H1 (cell line): ENCODE data around the gene LYAR. TPM values are rescaled to one million over a fixed set of nuclear protein-coding genes. Genes with fewer than 3 reads are reported as not detected.

Experiments used
- CTCF ChIA-PET: fragments of 300-600 bp; sonication (Branson Sonifier 250); formaldehyde crosslinking; loops from one replicate; lab custom pipeline; 2021; ENCODE audit not compliant: partially characterized antibody; lab: Charles Lee
- POLR2A ChIA-PET: fragments of 300-600 bp; sonication (Branson Sonifier 250); formaldehyde crosslinking; loops from one replicate; lab custom pipeline; 2021; ENCODE audit warnings: inconsistent platforms; ENCODE audit not compliant: partially characterized antibody; lab: Charles Lee
- DNase-seq, 2 experiments: peaks; one replicate each; pipeline versions ENCODE4 v3.0.0 to v3.0.0-alpha.2; 2010 to 2022; ENCODE audit warnings: low spot score in 2 of 2, low read depth in 1 of 2, mixed read lengths in 1 of 2
- FAIRE-seq: peaks from 2 replicates; lab custom pipeline; 2011; peaks lifted over from hg19 to GRCh38; lab: Jason Lieb, UNC
- H2AFZ ChIP-seq: 2 replicates; pipeline ENCODE4 v1.8.1; 2012; ENCODE audit warnings: low read length, inconsistent platforms
- H2AK5ac ChIP-seq: 2 replicates; pipeline ENCODE4 v1.6.1; 2013; ENCODE audit warnings: low read depth, low read length
- H2BK120ac ChIP-seq: replicated peaks from 2 replicates; pipeline ENCODE3; 2013; ENCODE audit warnings: low read depth, low read length, inconsistent platforms
- H2BK12ac ChIP-seq: 2 replicates; pipeline ENCODE4 v1.6.1; 2013; ENCODE audit warnings: low read depth, low read length
- H2BK15ac ChIP-seq: 2 replicates; pipeline ENCODE4 v1.6.1; 2013; ENCODE audit warnings: low read length
- H2BK20ac ChIP-seq: 2 replicates; pipeline ENCODE4 v1.6.1; 2013; ENCODE audit warnings: low read length
- H2BK5ac ChIP-seq: 2 replicates; pipeline ENCODE4 v1.6.1; 2013; ENCODE audit warnings: low read depth, low read length
- H3K14ac ChIP-seq: 2 replicates; pipeline ENCODE4 v1.6.1; 2013; ENCODE audit warnings: inconsistent platforms; ENCODE audit not compliant: insufficient read length
- H3K18ac ChIP-seq: 2 replicates; pipeline ENCODE4 v1.6.1; 2013; ENCODE audit warnings: low read length; ENCODE audit errors: extremely low read depth
- H3K23ac ChIP-seq: 2 replicates; pipeline ENCODE4 v1.6.1; 2013; ENCODE audit warnings: inconsistent platforms; ENCODE audit not compliant: insufficient read length
- H3K23me2 ChIP-seq: 2 replicates; pipeline ENCODE4 v1.6.1; 2013; ENCODE audit warnings: low read depth, low read length
- H3K27ac ChIP-seq: 2 replicates; pipeline ENCODE4 v1.6.1; 2011; ENCODE audit warnings: low read depth, low read length, inconsistent platforms
- H3K27me3 ChIP-seq, 4 experiments: replicated peaks in 1 of 4; 1 replicate in 1 of 4; 2 replicates in 3 of 4; pipeline versions ENCODE4 v1.6.1 to v1.8.1; 2011 to 2013; ENCODE audit warnings: low read length in 3 of 4, mild to moderate bottlenecking in 3 of 4, inconsistent platforms in 2 of 4, mixed read lengths in 2 of 4, moderate library complexity in 1 of 4; ENCODE audit not compliant: control insufficient read depth in 3 of 4, insufficient read depth in 3 of 4; ENCODE audit errors: extremely low read depth in 1 of 4
- H3K36me3 ChIP-seq, 4 experiments: 2 replicates each; pipeline versions ENCODE4 v1.6.1 to v1.8.1; 2011 to 2013; ENCODE audit warnings: mild to moderate bottlenecking in 4 of 4, low read length in 3 of 4, moderate library complexity in 2 of 4, control low read depth in 1 of 4, inconsistent platforms in 1 of 4; ENCODE audit not compliant: insufficient read depth in 4 of 4, control insufficient read depth in 2 of 4
- H3K4ac ChIP-seq: replicated peaks from 2 replicates; pipeline ENCODE3; 2013; ENCODE audit warnings: low read length, low read depth, mixed read lengths, inconsistent platforms; ENCODE audit not compliant: insufficient read length
- H3K4me1 ChIP-seq, 4 experiments: replicated peaks in 1 of 4; 1 replicate in 1 of 4; 2 replicates in 3 of 4; pipeline versions ENCODE4 v1.6.1 to v1.8.1; 2011 to 2013; ENCODE audit warnings: low read length in 3 of 4, inconsistent platforms in 2 of 4, mixed read lengths in 1 of 4; ENCODE audit not compliant: insufficient read depth in 4 of 4, control insufficient read depth in 3 of 4
- H3K4me2 ChIP-seq, 2 experiments: 2 replicates each; pipeline versions ENCODE4 v1.6.1 to v1.8.1; 2011 to 2013; ENCODE audit warnings: low read depth in 2 of 2, low read length in 2 of 2, control low read depth in 1 of 2, inconsistent platforms in 1 of 2, mild to moderate bottlenecking in 1 of 2; ENCODE audit not compliant: insufficient read depth in 1 of 2
- H3K4me3 ChIP-seq, 4 experiments: fragments of 200-600, 300-600 bp in 1 of 4; sonication (generic), shearing (Covaris generic), sonication (Bioruptor Twin) in 1 of 4; 2 replicates each; pipeline versions ENCODE4 v1.5.1 to v1.8.1; 2011 to 2016; ENCODE audit warnings: low read length in 4 of 4, low read depth in 3 of 4, control low read depth in 2 of 4, inconsistent platforms in 2 of 4, mild to moderate bottlenecking in 2 of 4, mixed read lengths in 1 of 4, moderate library complexity in 1 of 4; ENCODE audit not compliant: insufficient read depth in 2 of 4; ENCODE audit errors: extremely low read depth in 1 of 4
- H3K56ac ChIP-seq: replicated peaks from 2 replicates; pipeline ENCODE3; 2013; ENCODE audit warnings: low read depth, mild to moderate bottlenecking, mixed read lengths, low read length, inconsistent platforms; ENCODE audit not compliant: insufficient read length
- H3K79me1 ChIP-seq: 2 replicates; pipeline ENCODE4 v1.6.1; 2013; ENCODE audit warnings: low read depth, low read length, control low read depth
- H3K79me2 ChIP-seq, 2 experiments: 2 replicates each; pipeline versions ENCODE4 v1.6.1 to v1.8.1; 2012 to 2013; ENCODE audit warnings: low read length in 2 of 2, mild to moderate bottlenecking in 2 of 2, inconsistent platforms in 1 of 2; ENCODE audit not compliant: insufficient read depth in 2 of 2, control insufficient read depth in 1 of 2
- H3K9ac ChIP-seq, 4 experiments: replicated peaks in 1 of 4; 1 replicate in 1 of 4; 2 replicates in 3 of 4; pipeline versions ENCODE4 v1.6.1 to v1.8.1; 2011 to 2013; ENCODE audit warnings: low read depth in 3 of 4, low read length in 3 of 4, control low read depth in 2 of 4, mild to moderate bottlenecking in 2 of 4, moderate library complexity in 2 of 4, inconsistent platforms in 1 of 4; ENCODE audit errors: extremely low read depth in 1 of 4
- H3K9me3 ChIP-seq, 2 experiments: 2 replicates each; pipeline versions ENCODE4 v1.6.1 to v1.8.1; 2012 to 2013; ENCODE audit warnings: mild to moderate bottlenecking in 2 of 2, moderate library complexity in 2 of 2, control low read depth in 1 of 2, inconsistent platforms in 1 of 2, low read depth in 1 of 2, low read length in 1 of 2, mixed read lengths in 1 of 2; ENCODE audit not compliant: insufficient read depth in 2 of 2
- H4K20me1 ChIP-seq, 2 experiments: replicated peaks in 1 of 2; 2 replicates each; pipeline versions ENCODE3 to v1.8.1; 2011 to 2013; ENCODE audit warnings: inconsistent platforms in 2 of 2, low read length in 2 of 2, mild to moderate bottlenecking in 1 of 2; ENCODE audit not compliant: insufficient read depth in 2 of 2, control insufficient read depth in 1 of 2
- H4K5ac ChIP-seq: 2 replicates; pipeline ENCODE4 v1.6.1; 2013; ENCODE audit warnings: low read length, low read depth, mixed read lengths, inconsistent platforms; ENCODE audit not compliant: insufficient read length
- H4K8ac ChIP-seq: 2 replicates; pipeline ENCODE4 v1.8.0; 2013; ENCODE audit warnings: mild to moderate bottlenecking, moderate library complexity, low read length, inconsistent platforms; ENCODE audit not compliant: insufficient read depth; ENCODE audit errors: extremely low read depth
- H4K91ac ChIP-seq: replicated peaks from 2 replicates; pipeline ENCODE3; 2013; ENCODE audit warnings: low read length, mixed read lengths, inconsistent platforms; ENCODE audit not compliant: insufficient read length
- HDAC2 ChIP-seq, 2 experiments: fragments of 300-600 bp in 1 of 2; sonication (generic) in 1 of 2; IDR thresholded peaks; 2 replicates each; pipeline ENCODE4 v1.6.1; 2011 to 2012; ENCODE audit warnings: low read depth in 2 of 2, low read length in 2 of 2, mild to moderate bottlenecking in 2 of 2, moderate library complexity in 2 of 2, borderline replicate concordance in 1 of 2, inconsistent platforms in 1 of 2
- KDM4A ChIP-seq: IDR thresholded peaks from one replicate; pipeline ENCODE4 v1.7.1; 2012; ENCODE audit warnings: low read depth, mild to moderate bottlenecking, moderate library complexity, low read length, inconsistent platforms; ENCODE audit not compliant: severe bottlenecking
- SP1 ChIP-seq: IDR thresholded peaks from 2 replicates; pipeline ENCODE4 v1.6.1; 2011; ENCODE audit warnings: low read depth, low read length
- WGBS, 2 experiments: shearing (Covaris generic) in 1 of 2; methylation state at CpG; one replicate each; pipeline versions ENCODE4 v1.1.6 to v1.1.7; 2013 to 2015; ENCODE audit warnings: low lambda C conversion rate in 2 of 2, mixed read lengths in 2 of 2, inconsistent platforms in 1 of 2, low coverage in 1 of 2, missing lambda C conversion rate in 1 of 2; ENCODE audit not compliant: insufficient replicate concordance in 2 of 2, insufficient coverage in 1 of 2, insufficient read length in 1 of 2; ENCODE audit errors: extremely low coverage in 1 of 2, missing lambda C conversion rate in 1 of 2; 5-methylcytosine and 5-hydroxymethylcytosine counted together
- polyA plus RNA-seq, 7 experiments: library from polyadenylated mRNA; depleted of rRNA in 3 of 7; stranded (reverse) in 5 of 7; unstranded in 2 of 7; fragments of >200 nt in 5 of 7; fragments of 200-250 nt in 2 of 7; gene quantifications; 1 replicate in 5 of 7; 2 replicates in 1 of 7; 4 replicates in 1 of 7; pipeline versions ENCODE4 v1.2.1 to v1.2.3, GENCODE V29; 2011 to 2013; ENCODE audit warnings: missing spikeins in 2 of 7, mixed read lengths in 2 of 7
- total RNA-seq: library from RNA; stranded (reverse); fragmentation: NEBNext Ultra II Directional; extraction: Animal tissue kit (Norgen Biotek cat#: 25700); gene quantifications from 2 replicates; pipeline ENCODE4 v1.2.1, GENCODE V29; 2021

Gene LYAR
- total and polyA plus RNA-seq, 2 of the 8 experiments (the other 6 are each of a cell fraction or from before 2014, with no cell fraction given), result 6.5 to 46.9 TPM

DNA sequence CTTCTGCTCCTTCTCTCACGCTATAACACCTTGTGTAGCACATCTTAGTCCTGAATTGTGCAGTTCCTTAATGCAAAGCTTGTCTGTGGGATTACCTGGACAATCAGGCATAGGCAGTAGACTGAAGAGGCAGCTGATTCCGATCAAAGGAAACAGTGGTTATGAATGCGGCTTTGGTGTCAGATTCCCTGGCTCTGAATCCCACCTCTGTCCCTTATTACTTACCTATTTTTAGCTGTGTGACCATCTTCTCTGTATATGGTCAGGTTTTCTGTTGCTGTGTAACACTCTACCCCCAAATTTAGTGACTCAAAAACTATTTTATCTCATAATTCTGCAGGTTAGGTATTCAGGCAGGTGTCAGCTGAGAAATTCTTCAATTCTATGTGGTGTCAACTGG lies 3.3 kb upstream of the LYAR start:
- H2AK5ac ChIP-seq, result no peak overlapping the region
- no peak overlapping the region for H3K18ac ChIP-seq
- no peak overlapping the region for H2BK20ac ChIP-seq
- no peak overlapping the region for H3K4ac ChIP-seq
- H3K9ac ChIP-seq, result no peak overlapping the region
- no peak for FAIRE-seq
- H2BK120ac ChIP-seq, result no peak overlapping the region
- no peak for DNase-seq
- H2BK15ac ChIP-seq, result no peak overlapping the region
- peaks cover 0 to 16% of the 10 kb centered on the region in 2 experiments for H4K20me1 ChIP-seq
- H3K23me2 ChIP-seq, result peaks cover 16% of the 10 kb centered on the region
- WGBS, 2 experiments, result 86% methylated on average over 3 of the region's 3 CpGs; no CpG with 5 or more reads in 1 of the 2 experiments
- peaks cover 16% of the 10 kb centered on the region for H3K79me1 ChIP-seq
- peaks cover 0 to 15% (median 4%) of the 10 kb centered on the region in 4 experiments; a peak in 4 of 7 replicates for H3K4me1 ChIP-seq
- H2BK12ac ChIP-seq, result no peak overlapping the region
- H2BK5ac ChIP-seq, result no peak overlapping the region
- POLR2A ChIA-PET, result no interaction called here
- H4K5ac ChIP-seq, result no peak overlapping the region
- no peaks in the 10 kb centered on the region for H3K27me3 ChIP-seq
- no peak overlapping the region for H3K14ac ChIP-seq
- peaks cover 14 to 60% of the 10 kb centered on the region in 2 experiments for H3K79me2 ChIP-seq
- TF ChIP-seq HDAC2 (IDR thresholded peaks at IDR 0.05; ENCODE audit: borderline replicate concordance in 1 of 2, low read depth in 2 of 2, low read length in 2 of 2), result no peak
- no peak for TF ChIP-seq KDM4A
- no peak for TF ChIP-seq SP1
- no peak overlapping the region for H3K4me2 ChIP-seq
- no peak overlapping the region for H3K56ac ChIP-seq
- peaks cover 0 to 4% (median 0%) of the 10 kb centered on the region in 4 experiments; a peak in 2 of 8 replicates for H3K36me3 ChIP-seq
- no peak overlapping the region for H4K8ac ChIP-seq
- no peak overlapping the region for H3K27ac ChIP-seq
- CTCF ChIA-PET, result interaction anchor here (0.6 to 1.0 kb wide), 3 partner anchors 43 to 47 kb away, joined by 3 to 4 read pairs (median 3); no protein-coding TSS in a partner anchor
- no peak overlapping the region for H4K91ac ChIP-seq
- H3K4me3 ChIP-seq, result no peak overlapping the region
- H3K9me3 ChIP-seq, result no peaks in the 10 kb centered on the region
- H2AFZ ChIP-seq, result no peak overlapping the region
- no peak overlapping the region for H3K23ac ChIP-seq
